Measurements from ENCODE around the gene TSPEAR.

The TSPEAR gene

DNA sequence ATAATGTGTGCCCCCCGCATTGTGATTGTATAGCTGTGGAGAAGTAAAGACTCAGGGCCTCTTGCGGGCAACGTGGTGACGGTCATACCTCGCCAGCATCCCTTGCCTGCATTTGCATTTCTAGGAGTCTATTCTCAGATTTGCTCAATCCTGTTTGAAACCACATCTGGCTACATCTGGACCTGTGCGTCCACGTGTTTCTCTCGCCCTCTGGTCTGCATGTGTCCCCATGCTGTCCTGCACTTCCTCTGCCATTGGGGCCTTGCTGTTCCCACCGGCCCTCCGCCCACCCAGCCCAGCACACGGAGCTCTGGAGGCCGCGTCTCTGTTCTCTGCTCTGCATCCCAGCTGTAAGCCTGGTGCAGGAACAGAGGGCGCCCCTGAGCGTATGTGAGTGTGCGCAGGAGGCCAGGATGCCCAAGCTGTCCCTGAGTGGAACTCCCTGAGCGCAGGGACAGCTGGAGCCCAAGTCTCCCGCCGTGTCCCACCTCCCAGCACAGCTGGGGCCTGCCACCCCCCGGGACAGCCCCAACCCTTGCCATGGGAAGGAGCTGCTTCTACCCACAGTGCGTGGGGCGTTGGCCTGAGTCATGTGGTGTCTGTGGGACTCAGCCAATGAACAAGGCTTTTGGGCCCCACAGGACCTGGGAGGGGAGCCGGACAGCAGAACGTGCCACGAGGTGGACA is 161.7 kb downstream of the TSPEAR start:
- no peak overlapping the region for H3K4me3 ChIP-seq (ENCODE audit: low read length)
- no peak for TF ChIP-seq CTCF (IDR thresholded peaks at IDR 0.05; ENCODE audit: insufficient read depth, low read depth, low read length, missing control alignments)
- DNase-seq (ENCODE audit: low read depth): no peak

GRCh38 chr21:44548922-44549321 is 162.4 kb downstream of the TSPEAR start:
- no peak for TF ChIP-seq CTCF (IDR thresholded peaks at IDR 0.05; ENCODE audit: insufficient read depth, low read depth, low read length, missing control alignments)
- peak overlapping the region; percentile 18 for H3K4me3 ChIP-seq (ENCODE audit: low read length)
- peak; percentile 5 for DNase-seq (ENCODE audit: low read depth)

GRCh38 chr21:44548381-44548780 is 163.0 kb downstream of the TSPEAR start:
- no peak for DNase-seq (ENCODE audit: low read depth)
- no peak overlapping the region for H3K4me3 ChIP-seq (ENCODE audit: low read length)
- TF ChIP-seq CTCF (IDR thresholded peaks at IDR 0.05; ENCODE audit: insufficient read depth, low read depth, low read length, missing control alignments): no peak

DNA sequence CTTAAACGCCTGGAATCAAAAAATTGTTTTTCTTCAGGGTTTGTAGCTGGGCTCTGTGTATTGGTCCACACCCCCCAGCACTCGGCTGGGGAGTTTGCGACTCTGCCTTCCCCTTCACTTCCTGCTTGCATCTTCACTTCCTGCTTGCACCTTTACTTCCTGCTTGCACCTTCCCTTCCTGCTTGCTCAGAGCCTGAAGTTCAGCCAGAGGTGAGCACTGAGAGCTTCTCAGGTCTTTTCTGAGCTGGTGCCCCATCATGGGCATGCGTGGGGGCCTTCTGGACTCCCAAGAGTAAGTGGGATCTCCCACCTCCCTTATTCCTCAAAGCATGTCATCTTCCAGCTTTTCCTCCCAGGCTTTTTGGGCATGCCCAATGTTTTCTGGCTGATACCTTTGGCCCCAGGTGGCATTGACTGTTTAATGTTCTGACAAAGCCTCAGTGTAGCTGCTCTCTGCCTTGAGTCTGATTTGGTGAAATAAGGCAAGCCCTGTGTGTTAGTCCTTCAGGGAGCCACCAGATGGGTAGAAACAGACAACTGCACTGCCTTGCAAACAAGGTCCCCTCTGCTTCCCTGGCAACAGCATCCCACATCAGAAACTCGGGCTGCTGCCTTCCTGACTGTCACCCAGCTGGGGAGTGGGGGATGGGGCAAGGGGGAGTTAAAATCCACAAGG is 163.6 kb downstream of the TSPEAR start:
- no peak for DNase-seq (ENCODE audit: low read depth)
- TF ChIP-seq CTCF (IDR thresholded peaks at IDR 0.05; ENCODE audit: insufficient read depth, low read depth, low read length, missing control alignments): no peak
- no peak overlapping the region for H3K4me3 ChIP-seq (ENCODE audit: low read length)

GRCh38 chr21:44544566-44544965 is 166.8 kb downstream of the TSPEAR start:
- TF ChIP-seq CTCF (IDR thresholded peaks at IDR 0.05; ENCODE audit: insufficient read depth, low read depth, low read length, missing control alignments): no peak
- no peak for DNase-seq (ENCODE audit: low read depth)
- no peak overlapping the region for H3K4me3 ChIP-seq (ENCODE audit: low read length)

GRCh38 chr21:44542716-44543115 is 168.7 kb downstream of the TSPEAR start:
- no peak overlapping the region for H3K4me3 ChIP-seq (ENCODE audit: low read length)
- DNase-seq (ENCODE audit: low read depth): no peak
- TF ChIP-seq CTCF (IDR thresholded peaks at IDR 0.05; ENCODE audit: insufficient read depth, low read depth, low read length, missing control alignments): no peak
